HepG2 (cell line): ENCODE data around the gene ANKS1B. TPM values are rescaled to one million over a fixed set of nuclear protein-coding genes. Genes with fewer than 3 reads are reported as not detected.

Source experiments
- ATAC-seq: fragments of 200-7000 bp; cut with Tn5 transposase; 3 replicates; pipeline ENCODE4 v1.9.1; 2020; ENCODE audit warnings: mild to moderate bottlenecking, moderate library complexity
- BruUV-seq: library from RNA; stranded (reverse); fragments of 400-500 nt; replicated peaks from 2 replicates; lab custom pipeline; 2021; lab: Mats Ljungman, UMichigan
- CTCF ChIA-PET: fragments of 300-600 bp; formaldehyde crosslinking; extraction: SDS; loops from one replicate; lab custom pipeline; 2021; ENCODE audit warnings: low total read pairs, inconsistent platforms, low intra/inter-chr PET ratio; lab: Yijun Ruan, JAX
- POLR2A ChIA-PET: fragments of 350-600 bp; sonication (Branson Sonifier 250); formaldehyde crosslinking; loops from one replicate; lab custom pipeline; 2020; ENCODE audit warnings: antibody characterized with exemption, inconsistent platforms; lab: Yijun Ruan, JAX
- DNase-seq: peaks from one replicate; pipeline ENCODE4 v3.0.0-alpha.2; 2015; ENCODE audit warnings: low spot score
- FAIRE-seq: peaks from 3 replicates; lab custom pipeline; 2011; peaks lifted over from hg19 to GRCh38; lab: Jason Lieb, UNC
- H2AFZ ChIP-seq: one replicate; pipeline ENCODE4 v1.6.1; 2011; ENCODE audit warnings: low read length, inconsistent platforms
- H3K27ac ChIP-seq: fragments of 300-600 bp; 3 replicates; pipeline ENCODE4 v1.8.0; 2011; ENCODE audit warnings: mixed run types, mild to moderate bottlenecking, mixed read lengths, low read length, inconsistent platforms; ENCODE audit not compliant: insufficient read depth; ENCODE audit errors: extremely low read length
- H3K27me3 ChIP-seq, 2 experiments: fragments of 200-600 bp in 1 of 2; 2 replicates in 1 of 2; 3 replicates in 1 of 2; pipeline versions ENCODE4 v1.6.0 to v1.8.0; 2011; ENCODE audit warnings: low read length in 2 of 2, mild to moderate bottlenecking in 2 of 2, moderate library complexity in 2 of 2, inconsistent platforms in 1 of 2; ENCODE audit not compliant: insufficient read depth in 2 of 2, control insufficient read depth in 1 of 2
- H3K36me3 ChIP-seq, 2 experiments: fragments of 200-600 bp in 1 of 2; replicated peaks in 1 of 2; 2 replicates in 1 of 2; 3 replicates in 1 of 2; pipeline versions ENCODE4 v1.5.1 to v1.8.0; 2011; ENCODE audit warnings: low read length in 2 of 2, inconsistent platforms in 1 of 2; ENCODE audit not compliant: insufficient read depth in 2 of 2, control insufficient read depth in 1 of 2
- H3K4me1 ChIP-seq: 2 replicates; pipeline ENCODE4 v1.5.1; 2012; ENCODE audit warnings: low read length, inconsistent platforms; ENCODE audit not compliant: insufficient read depth
- H3K4me2 ChIP-seq: 2 replicates; pipeline ENCODE4 v1.6.0; 2011; ENCODE audit warnings: low read depth, low read length, inconsistent platforms
- H3K4me3 ChIP-seq, 3 experiments: fragments of 200-600 bp in 1 of 3; sonication (generic), shearing (Covaris generic) in 1 of 3; replicated peaks in 1 of 3; 2 replicates each; pipeline ENCODE4 v1.5.1; 2011 to 2016; ENCODE audit warnings: low read length in 3 of 3, inconsistent platforms in 2 of 3, low read depth in 2 of 3, mild to moderate bottlenecking in 2 of 3, control low read depth in 1 of 3, mixed read lengths in 1 of 3; ENCODE audit not compliant: insufficient read depth in 1 of 3
- H3K79me2 ChIP-seq: one replicate; pipeline ENCODE4 v1.6.1; 2011; ENCODE audit warnings: low read length, inconsistent platforms; ENCODE audit not compliant: insufficient read depth
- H3K9ac ChIP-seq: 2 replicates; pipeline ENCODE4 v1.6.0; 2011; ENCODE audit warnings: mild to moderate bottlenecking, low read depth, low read length, inconsistent platforms; ENCODE audit not compliant: insufficient read depth
- H3K9me3 ChIP-seq: 2 replicates; pipeline ENCODE4 v1.5.1; 2012; ENCODE audit warnings: mild to moderate bottlenecking, low read length
- H4K20me1 ChIP-seq: 2 replicates; pipeline ENCODE4 v1.6.0; 2011; ENCODE audit warnings: inconsistent platforms, mild to moderate bottlenecking, low read length, moderate library complexity; ENCODE audit not compliant: insufficient read depth
- GATAD1 ChIP-seq: IDR thresholded peaks from 2 replicates; pipeline ENCODE4 v1.6.1; 2016; ENCODE audit warnings: missing genetic modification reagents, missing compliant biosample characterization
- TBX2 ChIP-seq: sonication (generic); formaldehyde crosslinking; IDR thresholded peaks from 2 replicates; pipeline ENCODE4 v1.5.0; 2020; ENCODE audit warnings: missing genetic modification reagents, mild to moderate bottlenecking, borderline replicate concordance
- YEATS2 ChIP-seq: sonication (generic); formaldehyde crosslinking; IDR thresholded peaks from 2 replicates; pipeline ENCODE4 v1.4.0; 2020; ENCODE audit warnings: missing genetic modification reagents, borderline replicate concordance
- ZFX ChIP-seq: sonication (generic); formaldehyde crosslinking; IDR thresholded peaks from 2 replicates; pipeline ENCODE4 v1.4.0; 2020; ENCODE audit warnings: mild to moderate bottlenecking, low read depth, missing genetic modification reagents, moderate library complexity
- ZNF451 ChIP-seq: sonication (generic); formaldehyde crosslinking; IDR thresholded peaks from 2 replicates; pipeline ENCODE4 v1.5.0; 2020; ENCODE audit warnings: mild to moderate bottlenecking, missing genetic modification reagents
- ZNF713 ChIP-seq: sonication (generic); formaldehyde crosslinking; IDR thresholded peaks from 2 replicates; pipeline ENCODE4 v1.4.0; 2020; ENCODE audit warnings: mild to moderate bottlenecking, missing genetic modification reagents
- ZNF724P ChIP-seq: sonication (generic); formaldehyde crosslinking; IDR thresholded peaks from 2 replicates; pipeline ENCODE4 v1.8.0; 2022; ENCODE audit warnings: missing genetic modification reagents, borderline replicate concordance
- WGBS: methylation state at CpG from one replicate; pipeline ENCODE4 v1.1.6; 2017; ENCODE audit warnings: low lambda C conversion rate; 5-methylcytosine and 5-hydroxymethylcytosine counted together
- in situ Hi-C: cut with HindIII; loops from 2 replicates; pipeline ENCODE4 v1.10.0; 2017; ENCODE audit warnings: low pct_unique_long_range_greater_than_20kb; ENCODE audit not compliant: extremely low pct_ligation_motif_present
- intact Hi-C: fragments of 100-400 bp; cut with micrococcal nuclease; formaldehyde crosslinking; loops from one replicate; pipeline ENCODE4 v1.10.0; 2022; ENCODE audit not compliant: unreplicated experiment
- polyA plus RNA-seq, 8 experiments: library from polyadenylated mRNA; depleted of rRNA in 3 of 8; stranded (reverse) in 7 of 8; unstranded in 1 of 8; fragments of >200 nt; fragmentation: Illumina TruSeq in 4 of 8; extraction: Trizol in 4 of 8; gene quantifications; 2 replicates each; pipeline versions ENCODE4 v1.2.1 to v1.2.3, GENCODE V29; 2011 to 2016; ENCODE audit warnings: low read depth in 4 of 8, missing spikeins in 1 of 8, mixed read lengths in 1 of 8; ENCODE audit not compliant: insufficient read depth in 1 of 8
- total RNA-seq, 5 experiments: library from RNA; depleted of rRNA; stranded (reverse); fragments of >200 nt; fragmentation: Illumina TruSeq; extraction: Trizol; gene quantifications; 2 replicates each; pipeline ENCODE4 v1.2.3, GENCODE V29; 2016; ENCODE audit warnings: low read depth in 1 of 5
- TF ChIP-seq, protein P1 (sequence below): IDR thresholded peaks from 2 replicates; pipeline ENCODE4 v1.6.1; 2016; ENCODE audit warnings: mild to moderate bottlenecking, missing biosample characterization, missing genetic modification reagents
- TF ChIP-seq, protein P2 (sequence below): sonication (generic); formaldehyde crosslinking; conservative IDR thresholded peaks from 2 replicates; pipeline ENCODE4 v1.8.0; 2022; ENCODE audit warnings: missing genetic modification reagents

Gene ANKS1B
- total and polyA plus RNA-seq, 2 of the 13 experiments (the other 11 are each of a cell fraction or from before 2014, with no cell fraction given): 0.15 TPM; not detected in 1

DNA sequence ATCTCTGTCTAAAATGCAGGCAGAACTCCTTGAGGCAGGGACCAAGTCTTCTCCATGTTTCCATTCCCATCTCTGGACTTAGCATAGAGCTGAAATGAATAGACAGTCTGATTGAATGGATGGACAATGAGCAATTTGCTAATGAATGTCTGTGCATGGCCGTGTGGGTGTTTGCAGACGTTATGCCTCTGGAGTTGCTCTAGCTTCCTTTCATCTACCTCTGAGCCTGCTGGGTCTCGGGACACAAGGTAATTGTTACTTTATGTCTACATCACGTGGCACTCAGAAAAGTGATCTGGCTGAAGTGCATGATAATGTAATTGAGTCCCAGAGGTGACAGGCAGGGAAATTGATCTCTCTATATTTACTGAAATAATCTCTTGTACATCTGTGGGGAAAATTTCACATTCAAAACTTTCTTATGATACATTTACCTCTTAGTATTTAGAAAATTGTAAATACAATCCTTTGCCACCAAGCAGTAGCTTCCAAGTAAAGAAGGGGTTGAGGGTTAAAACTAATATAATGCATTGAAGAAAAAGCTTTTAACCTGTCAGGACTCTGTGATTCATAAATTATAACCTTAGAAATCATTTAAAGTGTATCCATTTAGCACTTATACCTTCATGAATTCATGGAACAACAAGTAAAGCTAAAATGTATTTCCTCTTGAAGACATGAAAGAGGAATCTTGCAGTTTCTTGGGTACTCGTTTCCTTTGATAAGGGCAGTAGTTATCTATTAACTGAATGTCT lies 915.6 kb downstream of the ANKS1B start:
- FAIRE-seq (no peak), DNase-seq (no peak), ATAC-seq (no peak)
- in situ Hi-C loops (no loop called here), intact Hi-C loops (no loop called here)
- H3K4me3 ChIP-seq: no peak overlapping the region
- H3K9ac ChIP-seq: no peak overlapping the region
- no peak overlapping the region for H3K4me2 ChIP-seq
- H3K27ac ChIP-seq: no peak overlapping the region
- TF ChIP-seq ZNF713 (no peak), YEATS2 (CRISPR knock-in tag) (no peak), TBX2 (no peak), ZNF724P (CRISPR knock-in tag) (no peak), ZFX (CRISPR knock-in tag) (no peak), GATAD1 (CRISPR knock-in tag) (no peak), ZNF451 (CRISPR knock-in tag) (no peak)
- TF ChIP-seq, protein P1, sequence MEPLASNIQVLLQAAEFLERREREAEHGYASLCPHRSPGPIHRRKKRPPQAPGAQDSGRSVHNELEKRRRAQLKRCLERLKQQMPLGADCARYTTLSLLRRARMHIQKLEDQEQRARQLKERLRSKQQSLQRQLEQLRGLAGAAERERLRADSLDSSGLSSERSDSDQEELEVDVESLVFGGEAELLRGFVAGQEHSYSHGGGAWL: no peak
- TF ChIP-seq, protein P2, sequence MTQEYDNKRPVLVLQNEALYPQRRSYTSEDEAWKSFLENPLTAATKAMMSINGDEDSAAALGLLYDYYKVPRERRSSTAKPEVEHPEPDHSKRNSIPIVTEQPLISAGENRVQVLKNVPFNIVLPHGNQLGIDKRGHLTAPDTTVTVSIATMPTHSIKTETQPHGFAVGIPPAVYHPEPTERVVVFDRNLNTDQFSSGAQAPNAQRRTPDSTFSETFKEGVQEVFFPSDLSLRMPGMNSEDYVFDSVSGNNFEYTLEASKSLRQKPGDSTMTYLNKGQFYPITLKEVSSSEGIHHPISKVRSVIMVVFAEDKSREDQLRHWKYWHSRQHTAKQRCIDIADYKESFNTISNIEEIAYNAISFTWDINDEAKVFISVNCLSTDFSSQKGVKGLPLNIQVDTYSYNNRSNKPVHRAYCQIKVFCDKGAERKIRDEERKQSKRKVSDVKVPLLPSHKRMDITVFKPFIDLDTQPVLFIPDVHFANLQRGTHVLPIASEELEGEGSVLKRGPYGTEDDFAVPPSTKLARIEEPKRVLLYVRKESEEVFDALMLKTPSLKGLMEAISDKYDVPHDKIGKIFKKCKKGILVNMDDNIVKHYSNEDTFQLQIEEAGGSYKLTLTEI (CRISPR knock-in tag): no peak
- H2AFZ ChIP-seq: no peak overlapping the region
- BruUV-seq: no TSS peak
- ChIA-PET POLR2A (no interaction called here), CTCF (no interaction called here)
- no peaks in the 10 kb centered on the region for H3K79me2 ChIP-seq
- 0% methylated on average over 5 of the region's 5 CpGs for WGBS
- no peaks in the 10 kb centered on the region for H4K20me1 ChIP-seq
- no peaks in the 10 kb centered on the region for H3K9me3 ChIP-seq
- H3K27me3 ChIP-seq: no peaks in the 10 kb centered on the region
- H3K4me1 ChIP-seq: no peaks in the 10 kb centered on the region
- no peaks in the 10 kb centered on the region for H3K36me3 ChIP-seq
